HepG2 (cell line): ENCODE data around the gene DBN1. TPM values are rescaled to one million over a fixed set of nuclear protein-coding genes. Genes with fewer than 3 reads are reported as not detected.

Experiments used
- DPF2 ChIP-seq: sonication (generic); formaldehyde crosslinking; IDR thresholded peaks from 2 replicates; pipeline ENCODE4 v1.4.0; 2020; ENCODE audit warnings: mild to moderate bottlenecking, low read depth, missing genetic modification reagents, borderline replicate concordance
- ESRRA ChIP-seq: sonication (generic); formaldehyde crosslinking; IDR thresholded peaks from 2 replicates; pipeline ENCODE4 v1.5.1; 2020; ENCODE audit warnings: mild to moderate bottlenecking, low read depth, missing genetic modification reagents
- ETV5 ChIP-seq: IDR thresholded peaks from 2 replicates; pipeline ENCODE4 v1.6.1; 2018; ENCODE audit warnings: missing biosample characterization, missing genetic modification reagents, inconsistent platforms, borderline replicate concordance
- HES4 ChIP-seq: sonication (generic); formaldehyde crosslinking; IDR thresholded peaks from 2 replicates; pipeline ENCODE4 v1.9.0; 2021; ENCODE audit warnings: mild to moderate bottlenecking, missing genetic modification reagents, borderline replicate concordance
- MBD4 ChIP-seq: IDR thresholded peaks from 2 replicates; pipeline ENCODE4 v1.6.1; 2012; ENCODE audit warnings: low read length, inconsistent platforms, borderline replicate concordance
- MEIS2 ChIP-seq: sonication (generic); formaldehyde crosslinking; IDR thresholded peaks from 2 replicates; pipeline ENCODE4 v1.9.0; 2021; ENCODE audit warnings: mild to moderate bottlenecking, missing genetic modification reagents
- NR2F6 ChIP-seq, 2 experiments: IDR thresholded peaks; 2 replicates each; pipeline ENCODE4 v1.6.1; 2016; ENCODE audit warnings: antibody characterized with exemption in 1 of 2, mild to moderate bottlenecking in 1 of 2
- POLR2AphosphoS5 ChIP-seq: IDR thresholded peaks from 2 replicates; pipeline ENCODE4 v1.6.1; 2012; ENCODE audit warnings: low read depth, low read length
- RARA ChIP-seq: IDR thresholded peaks from 2 replicates; pipeline ENCODE4 v1.6.1; 2016; ENCODE audit warnings: missing genetic modification reagents, missing compliant biosample characterization
- RBM22 ChIP-seq: fragments of 200-400 bp; formaldehyde crosslinking; optimal IDR thresholded peaks from 2 replicates; pipeline ENCODE3; 2017; ENCODE audit warnings: mild to moderate bottlenecking, low read length, moderate library complexity
- SKI ChIP-seq: fragments of 450-650 bp; IDR thresholded peaks from one replicate; pipeline ENCODE4 v1.6.1; 2018; ENCODE audit warnings: mild to moderate bottlenecking; ENCODE audit not compliant: partially characterized antibody
- SMARCE1 ChIP-seq: fragments of 450-650 bp; IDR thresholded peaks from 2 replicates; pipeline ENCODE4 v1.6.1; 2017; ENCODE audit warnings: borderline replicate concordance
- ZBTB7A ChIP-seq: sonication (generic); formaldehyde crosslinking; IDR thresholded peaks from 2 replicates; pipeline ENCODE4 v1.8.0; 2022; ENCODE audit warnings: mild to moderate bottlenecking, missing genetic modification reagents
- ZFP41 ChIP-seq: sonication (generic); formaldehyde crosslinking; IDR thresholded peaks from 2 replicates; pipeline ENCODE4 v1.4.0; 2020; ENCODE audit warnings: mild to moderate bottlenecking, missing genetic modification reagents, borderline replicate concordance
- ZNF12 ChIP-seq: sonication (generic); formaldehyde crosslinking; IDR thresholded peaks from 2 replicates; pipeline ENCODE4 v1.5.0; 2020; ENCODE audit warnings: missing genetic modification reagents
- ZNF138 ChIP-seq: sonication (generic); formaldehyde crosslinking; IDR thresholded peaks from 2 replicates; pipeline ENCODE4 v1.5.0; 2020; ENCODE audit warnings: mild to moderate bottlenecking, low read depth, missing genetic modification reagents
- ZNF431 ChIP-seq: sonication (generic); formaldehyde crosslinking; IDR thresholded peaks from 2 replicates; pipeline ENCODE4 v1.9.0; 2022; ENCODE audit warnings: missing genetic modification reagents, low read depth, mild to moderate bottlenecking, borderline replicate concordance
- ZNF44 ChIP-seq: sonication (generic); formaldehyde crosslinking; IDR thresholded peaks from 2 replicates; pipeline ENCODE4 v1.5.1; 2020; ENCODE audit warnings: mild to moderate bottlenecking, missing genetic modification reagents
- polyA plus RNA-seq, 8 experiments: library from polyadenylated mRNA; depleted of rRNA in 3 of 8; stranded (reverse) in 7 of 8; unstranded in 1 of 8; fragments of >200 nt; fragmentation: Illumina TruSeq in 4 of 8; extraction: Trizol in 4 of 8; gene quantifications; 2 replicates each; pipeline versions ENCODE4 v1.2.1 to v1.2.3, GENCODE V29; 2011 to 2016; ENCODE audit warnings: low read depth in 4 of 8, missing spikeins in 1 of 8, mixed read lengths in 1 of 8; ENCODE audit not compliant: insufficient read depth in 1 of 8
- total RNA-seq, 5 experiments: library from RNA; depleted of rRNA; stranded (reverse); fragments of >200 nt; fragmentation: Illumina TruSeq; extraction: Trizol; gene quantifications; 2 replicates each; pipeline ENCODE4 v1.2.3, GENCODE V29; 2016; ENCODE audit warnings: low read depth in 1 of 5
- TF ChIP-seq, protein P1 (sequence below): sonication (generic); formaldehyde crosslinking; IDR thresholded peaks from 2 replicates; pipeline ENCODE4 v1.5.1; 2020; ENCODE audit warnings: mild to moderate bottlenecking, missing genetic modification reagents, moderate library complexity
- TF ChIP-seq, protein P2 (sequence below): IDR thresholded peaks from 2 replicates; pipeline ENCODE4 v1.6.1; 2016; ENCODE audit warnings: low read depth, borderline replicate concordance
- TF ChIP-seq, protein P3 (sequence below): IDR thresholded peaks from 2 replicates; pipeline ENCODE4 v1.6.1; 2016; ENCODE audit warnings: missing compliant biosample characterization, missing genetic modification reagents, borderline replicate concordance
- TF ChIP-seq, protein P4 (sequence below): IDR thresholded peaks from 2 replicates; pipeline ENCODE4 v1.6.1; 2016; ENCODE audit warnings: low read depth
- TF ChIP-seq, protein P5 (sequence below), 2 experiments: IDR thresholded peaks; 2 replicates each; pipeline ENCODE4 v1.6.1; 2011 to 2012; ENCODE audit warnings: low read length in 2 of 2, borderline replicate concordance in 1 of 2, low read depth in 1 of 2, mild to moderate bottlenecking in 1 of 2, moderate library complexity in 1 of 2

DBN1 gene
- total and polyA plus RNA-seq, 2 of the 13 experiments (the other 11 are each of a cell fraction or from before 2014, with no cell fraction given): 27.0 to 37.3 TPM

DNA sequence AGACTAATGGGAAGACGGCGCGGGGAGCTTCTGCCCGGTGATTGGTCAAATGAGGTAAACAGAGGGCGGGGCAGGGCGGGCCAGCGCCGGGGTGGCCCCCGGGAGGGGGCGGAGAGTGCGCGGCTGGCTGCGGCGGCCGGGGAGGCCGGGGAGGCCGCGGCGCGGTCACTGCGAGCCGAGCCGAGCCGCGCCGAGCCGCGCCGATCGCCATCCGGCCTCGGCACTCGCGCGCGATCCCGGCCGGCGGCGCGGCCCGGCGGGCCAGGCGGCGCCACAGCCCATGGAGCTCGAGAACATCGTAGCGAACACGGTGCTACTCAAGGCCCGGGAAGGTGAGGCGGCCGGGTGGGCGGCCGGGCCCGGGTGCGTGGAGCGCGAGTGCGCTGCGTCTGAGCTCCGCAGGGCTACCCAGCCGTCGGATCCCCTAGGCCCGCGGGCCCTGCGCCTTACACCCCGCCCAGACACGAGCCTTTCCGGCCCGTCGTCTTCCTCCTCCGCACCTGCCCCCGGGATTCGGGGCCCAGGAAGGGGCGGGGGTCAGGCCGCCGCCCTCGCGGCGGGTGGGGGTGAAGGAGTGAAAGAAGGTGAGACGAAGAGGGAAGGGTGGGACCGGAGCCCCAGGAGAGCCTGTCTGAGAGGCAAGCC, 46.7 kb downstream of the DBN1 start, which contains the start of gene GRK6 (continued):
- TF ChIP-seq, protein P1, sequence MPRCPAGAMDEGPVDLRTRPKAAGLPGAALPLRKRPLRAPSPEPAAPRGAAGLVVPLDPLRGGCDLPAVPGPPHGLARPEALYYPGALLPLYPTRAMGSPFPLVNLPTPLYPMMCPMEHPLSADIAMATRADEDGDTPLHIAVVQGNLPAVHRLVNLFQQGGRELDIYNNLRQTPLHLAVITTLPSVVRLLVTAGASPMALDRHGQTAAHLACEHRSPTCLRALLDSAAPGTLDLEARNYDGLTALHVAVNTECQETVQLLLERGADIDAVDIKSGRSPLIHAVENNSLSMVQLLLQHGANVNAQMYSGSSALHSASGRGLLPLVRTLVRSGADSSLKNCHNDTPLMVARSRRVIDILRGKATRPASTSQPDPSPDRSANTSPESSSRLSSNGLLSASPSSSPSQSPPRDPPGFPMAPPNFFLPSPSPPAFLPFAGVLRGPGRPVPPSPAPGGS: peak; percentile 43; the same call in 1 of the 2 replicates
- TF ChIP-seq POLR2AphosphoS5: no peak
- no peak for TF ChIP-seq RBM22
- TF ChIP-seq, protein P2, sequence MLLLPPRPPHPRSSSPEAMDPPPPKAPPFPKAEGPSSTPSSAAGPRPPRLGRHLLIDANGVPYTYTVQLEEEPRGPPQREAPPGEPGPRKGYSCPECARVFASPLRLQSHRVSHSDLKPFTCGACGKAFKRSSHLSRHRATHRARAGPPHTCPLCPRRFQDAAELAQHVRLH: no peak
- no peak for TF ChIP-seq ZBTB7A (CRISPR knock-in tag)
- TF ChIP-seq NR2F6 (IDR thresholded peaks at IDR 0.05): no peak
- TF ChIP-seq NR2F6 (CRISPR knock-in tag; IDR thresholded peaks at IDR 0.05): no peak
- no peak for TF ChIP-seq ZNF12
- TF ChIP-seq SKI: no peak
- TF ChIP-seq, protein P3, sequence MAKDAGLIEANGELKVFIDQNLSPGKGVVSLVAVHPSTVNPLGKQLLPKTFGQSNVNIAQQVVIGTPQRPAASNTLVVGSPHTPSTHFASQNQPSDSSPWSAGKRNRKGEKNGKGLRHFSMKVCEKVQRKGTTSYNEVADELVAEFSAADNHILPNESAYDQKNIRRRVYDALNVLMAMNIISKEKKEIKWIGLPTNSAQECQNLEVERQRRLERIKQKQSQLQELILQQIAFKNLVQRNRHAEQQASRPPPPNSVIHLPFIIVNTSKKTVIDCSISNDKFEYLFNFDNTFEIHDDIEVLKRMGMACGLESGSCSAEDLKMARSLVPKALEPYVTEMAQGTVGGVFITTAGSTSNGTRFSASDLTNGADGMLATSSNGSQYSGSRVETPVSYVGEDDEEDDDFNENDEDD (CRISPR knock-in tag): peak; percentile 38; the same call in 1 of the 2 replicates
- TF ChIP-seq ETV5 (CRISPR knock-in tag): peak; percentile 4; the same call in 1 of the 2 replicates
- TF ChIP-seq, protein P4, sequence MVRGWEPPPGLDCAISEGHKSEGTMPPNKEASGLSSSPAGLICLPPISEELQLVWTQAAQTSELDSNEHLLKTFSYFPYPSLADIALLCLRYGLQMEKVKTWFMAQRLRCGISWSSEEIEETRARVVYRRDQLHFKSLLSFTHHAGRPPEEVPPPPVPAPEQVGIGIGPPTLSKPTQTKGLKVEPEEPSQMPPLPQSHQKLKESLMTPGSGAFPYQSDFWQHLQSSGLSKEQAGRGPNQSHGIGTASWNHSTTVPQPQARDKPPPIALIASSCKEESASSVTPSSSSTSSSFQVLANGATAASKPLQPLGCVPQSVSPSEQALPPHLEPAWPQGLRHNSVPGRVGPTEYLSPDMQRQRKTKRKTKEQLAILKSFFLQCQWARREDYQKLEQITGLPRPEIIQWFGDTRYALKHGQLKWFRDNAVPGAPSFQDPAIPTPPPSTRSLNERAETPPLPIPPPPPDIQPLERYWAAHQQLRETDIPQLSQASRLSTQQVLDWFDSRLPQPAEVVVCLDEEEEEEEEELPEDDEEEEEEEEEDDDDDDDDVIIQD (CRISPR knock-in tag): no peak
- TF ChIP-seq ZNF138: no peak
- TF ChIP-seq DPF2 (CRISPR knock-in tag): no peak
- TF ChIP-seq ZNF431: no peak
- TF ChIP-seq, protein P5, sequence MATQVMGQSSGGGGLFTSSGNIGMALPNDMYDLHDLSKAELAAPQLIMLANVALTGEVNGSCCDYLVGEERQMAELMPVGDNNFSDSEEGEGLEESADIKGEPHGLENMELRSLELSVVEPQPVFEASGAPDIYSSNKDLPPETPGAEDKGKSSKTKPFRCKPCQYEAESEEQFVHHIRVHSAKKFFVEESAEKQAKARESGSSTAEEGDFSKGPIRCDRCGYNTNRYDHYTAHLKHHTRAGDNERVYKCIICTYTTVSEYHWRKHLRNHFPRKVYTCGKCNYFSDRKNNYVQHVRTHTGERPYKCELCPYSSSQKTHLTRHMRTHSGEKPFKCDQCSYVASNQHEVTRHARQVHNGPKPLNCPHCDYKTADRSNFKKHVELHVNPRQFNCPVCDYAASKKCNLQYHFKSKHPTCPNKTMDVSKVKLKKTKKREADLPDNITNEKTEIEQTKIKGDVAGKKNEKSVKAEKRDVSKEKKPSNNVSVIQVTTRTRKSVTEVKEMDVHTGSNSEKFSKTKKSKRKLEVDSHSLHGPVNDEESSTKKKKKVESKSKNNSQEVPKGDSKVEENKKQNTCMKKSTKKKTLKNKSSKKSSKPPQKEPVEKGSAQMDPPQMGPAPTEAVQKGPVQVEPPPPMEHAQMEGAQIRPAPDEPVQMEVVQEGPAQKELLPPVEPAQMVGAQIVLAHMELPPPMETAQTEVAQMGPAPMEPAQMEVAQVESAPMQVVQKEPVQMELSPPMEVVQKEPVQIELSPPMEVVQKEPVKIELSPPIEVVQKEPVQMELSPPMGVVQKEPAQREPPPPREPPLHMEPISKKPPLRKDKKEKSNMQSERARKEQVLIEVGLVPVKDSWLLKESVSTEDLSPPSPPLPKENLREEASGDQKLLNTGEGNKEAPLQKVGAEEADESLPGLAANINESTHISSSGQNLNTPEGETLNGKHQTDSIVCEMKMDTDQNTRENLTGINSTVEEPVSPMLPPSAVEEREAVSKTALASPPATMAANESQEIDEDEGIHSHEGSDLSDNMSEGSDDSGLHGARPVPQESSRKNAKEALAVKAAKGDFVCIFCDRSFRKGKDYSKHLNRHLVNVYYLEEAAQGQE (IDR thresholded peaks at IDR 0.05; ENCODE audit: borderline replicate concordance in 1 of 2, low read depth in 1 of 2, low read length in 2 of 2): no peak
- TF ChIP-seq MBD4: no peak
- TF ChIP-seq MEIS2 (CRISPR knock-in tag): peak; percentile 33; the same call in 1 of the 2 replicates
- TF ChIP-seq ZFP41: no peak
- TF ChIP-seq RARA (CRISPR knock-in tag): no peak
- TF ChIP-seq HES4 (CRISPR knock-in tag): no peak
- TF ChIP-seq SMARCE1: no peak
- no peak for TF ChIP-seq ZNF44 (CRISPR knock-in tag)
- TF ChIP-seq ESRRA (CRISPR knock-in tag): no peak
